Measurements from ENCODE around the gene IFI27L2. TPM values are rescaled to one million over a fixed set of nuclear protein-coding genes. Genes with fewer than 3 reads are reported as not detected.

IFI27L2 gene
- 81.0 and 155 TPM in 2 replicates for total RNA-seq

- Histone ChIP-seq H3K36me3 (ENCODE audit: control insufficient read depth, insufficient read depth, low read length) (no peaks in the 10 kb centered on the region), H3K27me3 (ENCODE audit: control insufficient read depth, insufficient read depth, low read length) (no peaks in the 10 kb centered on the region), H3K4me3 (ENCODE audit: low read depth, low read length) (peak within 1 kb of the TSS; percentile 73)
- TF ChIP-seq CTCF (IDR thresholded peaks at IDR 0.05; ENCODE audit: insufficient read depth, low read length, poor library complexity, severe bottlenecking) = peak; percentile 36
- DNase-seq (ENCODE audit: low read depth) = no peak
Measured at GRCh38 chr14:94129111-94129757, at the start of gene IFI27L2. Gene IFI27L2 (minus strand): TSS chr14:94129604. CDS start chr14:94129564, 40 bp downstream.

GRCh38 chr14:94177806-94178205 lies 48.4 kb upstream of the IFI27L2 start:
- Histone ChIP-seq H3K4me3 (ENCODE audit: low read depth, low read length) (no peak overlapping the region), H3K36me3 (ENCODE audit: control insufficient read depth, insufficient read depth, low read length) (no peaks in the 10 kb centered on the region), H3K27me3 (ENCODE audit: control insufficient read depth, insufficient read depth, low read length) (peaks cover 16% of the 10 kb centered on the region)
- no peak for DNase-seq (ENCODE audit: low read depth)
- TF ChIP-seq CTCF (IDR thresholded peaks at IDR 0.05; ENCODE audit: insufficient read depth, low read length, poor library complexity, severe bottlenecking) = no peak

- TF ChIP-seq CTCF (IDR thresholded peaks at IDR 0.05; ENCODE audit: insufficient read depth, low read length, poor library complexity, severe bottlenecking) = no peak
- Histone ChIP-seq H3K27me3 (ENCODE audit: control insufficient read depth, insufficient read depth, low read length) (peaks cover 16% of the 10 kb centered on the region), H3K4me3 (ENCODE audit: low read depth, low read length) (no peak overlapping the region), H3K36me3 (ENCODE audit: control insufficient read depth, insufficient read depth, low read length) (no peaks in the 10 kb centered on the region)
- DNase-seq (ENCODE audit: low read depth) = no peak
Measured at GRCh38 chr14:94176808-94177207, 47.4 kb upstream of the IFI27L2 start.

- no peak for DNase-seq (ENCODE audit: low read depth)
- no peak for TF ChIP-seq CTCF (IDR thresholded peaks at IDR 0.05; ENCODE audit: insufficient read depth, low read length, poor library complexity, severe bottlenecking)
- Histone ChIP-seq H3K36me3 (ENCODE audit: control insufficient read depth, insufficient read depth, low read length) (no peaks in the 10 kb centered on the region), H3K27me3 (ENCODE audit: control insufficient read depth, insufficient read depth, low read length) (peaks cover 16% of the 10 kb centered on the region), H3K4me3 (ENCODE audit: low read depth, low read length) (no peak overlapping the region)
Measured at GRCh38 chr14:94175747-94176146, 46.3 kb upstream of the IFI27L2 start.

- DNase-seq (ENCODE audit: low read depth) = no peak
- peak overlapping the region; percentile 49 for H3K4me3 ChIP-seq (ENCODE audit: low read depth, low read length)
- no peak for TF ChIP-seq CTCF (IDR thresholded peaks at IDR 0.05; ENCODE audit: insufficient read depth, low read length, poor library complexity, severe bottlenecking)
- H3K27me3 ChIP-seq (ENCODE audit: control insufficient read depth, insufficient read depth, low read length) = peaks cover 16% of the 10 kb centered on the region
- no peaks in the 10 kb centered on the region for H3K36me3 ChIP-seq (ENCODE audit: control insufficient read depth, insufficient read depth, low read length)
Measured at GRCh38 chr14:94175011-94175745, 45.8 kb upstream of the IFI27L2 start.
